GM12864 (cell line): Measurements from ENCODE around the gene C20orf141.

Experiments used
- DNase-seq: peaks from one replicate; pipeline ENCODE4 v3.0.0-alpha.2; 2011; ENCODE audit warnings: low read depth
- H3K4me3 ChIP-seq: 2 replicates; pipeline ENCODE4 v1.5.1; 2011; ENCODE audit warnings: mild to moderate bottlenecking, low read depth, low read length, control low read depth
- TF ChIP-seq, protein P1 (sequence below): IDR thresholded peaks from 2 replicates; pipeline ENCODE4 v1.5.1; 2011; ENCODE audit warnings: low read depth, mild to moderate bottlenecking, moderate library complexity, low read length, control low read depth, inconsistent platforms; ENCODE audit errors: missing control alignments

The C20orf141 gene

DNA sequence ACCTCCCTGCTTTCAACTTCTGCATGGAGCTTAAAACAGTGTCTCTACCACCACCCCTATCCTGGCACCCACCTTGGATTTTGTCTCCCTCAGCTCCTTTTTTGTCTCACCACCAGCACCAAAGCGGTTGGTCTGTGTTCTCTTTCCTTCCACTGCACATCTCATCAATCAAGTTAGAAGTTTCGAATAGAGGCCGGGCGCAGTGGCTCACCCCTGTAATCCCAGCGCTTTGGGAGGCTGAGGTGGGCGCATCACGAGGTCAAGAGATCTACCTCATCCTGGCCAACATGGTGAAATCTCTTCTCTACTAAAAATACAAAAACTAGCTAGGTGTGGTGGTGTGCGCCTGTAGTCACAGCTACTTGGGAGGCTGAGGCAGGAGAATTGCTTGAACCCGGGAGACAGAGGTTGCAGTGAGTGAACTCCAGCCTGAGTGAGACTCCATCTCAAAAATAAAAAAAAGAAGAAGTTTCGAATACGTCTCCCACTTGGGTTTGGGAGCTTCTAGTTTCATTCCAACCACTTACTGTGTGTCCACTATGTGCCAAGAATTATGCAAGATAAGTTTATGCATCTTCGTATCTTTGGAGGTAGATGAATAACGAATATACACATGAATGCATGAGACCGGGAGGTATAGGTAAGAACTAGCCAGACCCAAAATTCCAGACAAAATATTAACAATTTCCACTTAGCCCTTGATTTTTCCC is 19.8 kb downstream of the C20orf141 start:
- H3K4me3 ChIP-seq: no peak overlapping the region
- TF ChIP-seq, protein P1, sequence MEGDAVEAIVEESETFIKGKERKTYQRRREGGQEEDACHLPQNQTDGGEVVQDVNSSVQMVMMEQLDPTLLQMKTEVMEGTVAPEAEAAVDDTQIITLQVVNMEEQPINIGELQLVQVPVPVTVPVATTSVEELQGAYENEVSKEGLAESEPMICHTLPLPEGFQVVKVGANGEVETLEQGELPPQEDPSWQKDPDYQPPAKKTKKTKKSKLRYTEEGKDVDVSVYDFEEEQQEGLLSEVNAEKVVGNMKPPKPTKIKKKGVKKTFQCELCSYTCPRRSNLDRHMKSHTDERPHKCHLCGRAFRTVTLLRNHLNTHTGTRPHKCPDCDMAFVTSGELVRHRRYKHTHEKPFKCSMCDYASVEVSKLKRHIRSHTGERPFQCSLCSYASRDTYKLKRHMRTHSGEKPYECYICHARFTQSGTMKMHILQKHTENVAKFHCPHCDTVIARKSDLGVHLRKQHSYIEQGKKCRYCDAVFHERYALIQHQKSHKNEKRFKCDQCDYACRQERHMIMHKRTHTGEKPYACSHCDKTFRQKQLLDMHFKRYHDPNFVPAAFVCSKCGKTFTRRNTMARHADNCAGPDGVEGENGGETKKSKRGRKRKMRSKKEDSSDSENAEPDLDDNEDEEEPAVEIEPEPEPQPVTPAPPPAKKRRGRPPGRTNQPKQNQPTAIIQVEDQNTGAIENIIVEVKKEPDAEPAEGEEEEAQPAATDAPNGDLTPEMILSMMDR: no peak
- DNase-seq: no peak

GRCh38 chr20:2835331-2835796 is 20.6 kb downstream of the C20orf141 start:
- no peak for DNase-seq
- H3K4me3 ChIP-seq: no peak overlapping the region
- TF ChIP-seq, protein P1: no peak

- no peak for DNase-seq
- TF ChIP-seq, protein P1: no peak
- H3K4me3 ChIP-seq: no peak overlapping the region
Observed at GRCh38 chr20:2836035-2836434, 21.2 kb downstream of the C20orf141 start.

DNA sequence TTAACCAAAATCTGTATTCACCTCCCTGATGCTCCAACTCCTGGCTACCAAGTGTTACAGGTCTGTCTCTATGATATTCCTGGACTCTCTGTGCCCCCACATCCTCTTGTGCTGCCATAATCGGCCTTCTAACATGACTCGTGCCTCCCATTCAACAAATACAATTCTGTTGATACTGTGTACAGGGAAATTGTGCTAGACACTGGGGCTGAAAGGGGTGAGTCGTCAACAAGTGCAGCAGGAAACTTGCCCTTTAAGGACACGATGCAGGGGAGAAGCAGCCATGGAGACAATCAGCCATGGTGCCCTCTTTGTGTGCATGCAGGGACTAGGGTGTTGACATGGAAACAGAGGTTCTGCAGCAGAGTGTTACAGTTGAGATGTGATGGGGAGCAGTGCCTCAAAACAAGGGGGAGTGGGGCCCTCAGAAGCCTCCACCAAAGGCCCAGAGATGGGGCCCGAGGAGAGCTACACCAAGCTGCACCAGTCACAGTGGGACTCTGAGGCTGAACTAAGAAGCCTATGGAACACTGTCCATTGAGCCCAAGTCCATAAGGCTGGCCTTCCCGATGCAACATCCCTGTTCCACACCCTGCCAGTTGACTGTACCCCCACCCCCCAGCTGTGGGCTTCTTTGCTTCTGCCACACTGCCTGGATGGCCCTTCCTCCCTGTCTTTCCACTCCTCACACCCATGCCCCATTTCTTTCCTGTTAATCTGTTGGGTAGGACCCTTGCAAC is 22.6 kb downstream of the C20orf141 start:
- DNase-seq: no peak
- no peak overlapping the region for H3K4me3 ChIP-seq
- TF ChIP-seq, protein P1: no peak

GRCh38 chr20:2838170-2838797 is 23.5 kb downstream of the C20orf141 start:
- DNase-seq: no peak
- TF ChIP-seq, protein P1: no peak
- H3K4me3 ChIP-seq: no peak overlapping the region

- no peak for DNase-seq
- TF ChIP-seq, protein P1: no peak
- no peak overlapping the region for H3K4me3 ChIP-seq
Observed at GRCh38 chr20:2838847-2839671, 24.3 kb downstream of the C20orf141 start.
